COLO829 (cell line): ENCODE results near the gene NDUFA13.
A peak's percentile ranks its signal among the peaks of the same experiment; 100 is the strongest.

Experiments
- DNase-seq: peaks from one replicate; pipeline ENCODE4 v3.0.0; 2012; ENCODE audit warnings: low spot score

NDUFA13 gene

GRCh38 chr19:19489804-19490204 is 26.2 kb upstream of the NDUFA13 start:
- DNase-seq = no peak

- peak; percentile 89 for DNase-seq
These were observed 25.6 kb upstream of the NDUFA13 start for GRCh38 chr19:19490214-19490968.

- no peak for DNase-seq
These were observed 24.6 kb upstream of the NDUFA13 start for GRCh38 chr19:19491321-19492025.

- no peak for DNase-seq
These were observed 23.9 kb upstream of the NDUFA13 start for GRCh38 chr19:19492026-19492610.

GRCh38 chr19:19493841-19494546 is 22.0 kb upstream of the NDUFA13 start:
- no peak for DNase-seq

- no peak for DNase-seq
These were observed 20.1 kb upstream of the NDUFA13 start for GRCh38 chr19:19495614-19496603.

GRCh38 chr19:19498255-19498991 is 17.6 kb upstream of the NDUFA13 start:
- no peak for DNase-seq

GRCh38 chr19:19499272-19499995 is 16.6 kb upstream of the NDUFA13 start:
- DNase-seq = no peak

- no peak for DNase-seq
These were observed 14.9 kb upstream of the NDUFA13 start for GRCh38 chr19:19500975-19501644.

GRCh38 chr19:19501798-19502197 is 14.2 kb upstream of the NDUFA13 start:
- DNase-seq = no peak

GRCh38 chr19:19502281-19502680 is 13.7 kb upstream of the NDUFA13 start:
- DNase-seq = no peak

- DNase-seq = no peak
These were observed 13.0 kb upstream of the NDUFA13 start for GRCh38 chr19:19502808-19503602.

- no peak for DNase-seq
These were observed 11.0 kb upstream of the NDUFA13 start for GRCh38 chr19:19504754-19505668.

GRCh38 chr19:19505669-19506326 is 10.2 kb upstream of the NDUFA13 start:
- DNase-seq = no peak

GRCh38 chr19:19506592-19506991 is 9.4 kb upstream of the NDUFA13 start:
- no peak for DNase-seq

- no peak for DNase-seq
These were observed 8.7 kb upstream of the NDUFA13 start for GRCh38 chr19:19507354-19507753.

- DNase-seq = no peak
These were observed 7.8 kb upstream of the NDUFA13 start for GRCh38 chr19:19508217-19508616.
